AG20443 (cell line): Measurements from ENCODE around the gene SPSB3.

Source experiments
- DNase-seq: peaks from one replicate; pipeline ENCODE4 v3.0.0; 2012; ENCODE audit warnings: low spot score, mixed read lengths

SPSB3 gene

DNA sequence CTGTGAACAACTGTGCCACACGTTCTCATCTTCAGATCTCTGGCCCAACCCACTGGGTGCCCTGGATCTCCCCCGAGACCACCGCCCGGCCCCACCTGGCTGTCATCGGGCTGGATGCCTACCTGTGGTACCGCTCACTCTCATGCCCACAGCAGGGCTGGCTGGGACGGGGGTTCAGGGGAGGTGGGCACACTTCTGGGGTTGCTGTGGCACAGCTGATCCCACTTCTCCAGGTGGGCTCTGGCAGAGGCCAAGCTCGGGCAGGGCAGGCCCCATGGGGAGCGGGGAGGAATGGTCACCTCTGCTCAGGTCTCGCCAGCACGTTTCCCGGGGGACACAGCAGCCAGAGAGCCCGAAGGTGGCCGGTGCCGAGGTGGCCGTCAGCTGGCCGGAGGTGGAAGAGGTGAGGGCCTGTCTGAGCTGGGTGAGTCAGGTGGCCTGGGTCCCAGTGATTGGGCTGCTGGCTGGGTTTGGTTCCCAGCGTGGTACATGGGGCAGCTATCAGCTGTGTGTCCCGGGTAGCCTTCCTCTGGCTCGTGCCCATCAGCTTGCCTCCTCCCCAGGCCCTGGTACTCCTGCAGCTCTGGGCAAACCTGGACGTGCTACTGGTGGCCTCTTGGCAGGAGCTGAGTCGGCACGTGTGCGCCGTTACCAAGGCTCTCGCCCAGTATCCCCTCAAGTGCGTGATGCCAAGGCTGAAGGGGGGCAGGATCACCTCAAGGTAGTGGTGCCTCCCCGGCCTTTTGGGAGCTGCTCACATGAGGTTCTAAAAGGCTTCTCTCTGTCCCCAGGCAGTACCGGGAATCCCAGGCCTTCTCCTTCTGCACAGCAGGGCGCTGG is 7.1 kb downstream of the SPSB3 start:
- DNase-seq: no peak

DNA sequence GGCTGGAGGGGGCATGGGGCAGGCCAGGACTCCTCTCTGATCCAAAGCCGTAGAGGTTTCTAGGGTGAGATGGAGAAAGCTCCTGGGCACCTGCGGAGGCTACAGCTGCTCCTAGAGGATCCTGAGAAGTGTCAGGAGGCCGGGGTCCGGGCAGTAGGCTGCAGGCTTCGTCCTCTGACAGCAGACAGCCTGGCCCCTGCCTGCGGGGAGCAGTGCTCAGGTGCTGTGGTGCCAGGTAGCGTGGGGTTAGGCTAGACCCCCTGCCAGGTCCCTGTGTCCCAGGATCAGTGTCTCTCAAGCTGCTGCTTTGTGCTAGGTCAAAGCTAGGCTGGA is 8.0 kb downstream of the SPSB3 start:
- no peak for DNase-seq

DNA sequence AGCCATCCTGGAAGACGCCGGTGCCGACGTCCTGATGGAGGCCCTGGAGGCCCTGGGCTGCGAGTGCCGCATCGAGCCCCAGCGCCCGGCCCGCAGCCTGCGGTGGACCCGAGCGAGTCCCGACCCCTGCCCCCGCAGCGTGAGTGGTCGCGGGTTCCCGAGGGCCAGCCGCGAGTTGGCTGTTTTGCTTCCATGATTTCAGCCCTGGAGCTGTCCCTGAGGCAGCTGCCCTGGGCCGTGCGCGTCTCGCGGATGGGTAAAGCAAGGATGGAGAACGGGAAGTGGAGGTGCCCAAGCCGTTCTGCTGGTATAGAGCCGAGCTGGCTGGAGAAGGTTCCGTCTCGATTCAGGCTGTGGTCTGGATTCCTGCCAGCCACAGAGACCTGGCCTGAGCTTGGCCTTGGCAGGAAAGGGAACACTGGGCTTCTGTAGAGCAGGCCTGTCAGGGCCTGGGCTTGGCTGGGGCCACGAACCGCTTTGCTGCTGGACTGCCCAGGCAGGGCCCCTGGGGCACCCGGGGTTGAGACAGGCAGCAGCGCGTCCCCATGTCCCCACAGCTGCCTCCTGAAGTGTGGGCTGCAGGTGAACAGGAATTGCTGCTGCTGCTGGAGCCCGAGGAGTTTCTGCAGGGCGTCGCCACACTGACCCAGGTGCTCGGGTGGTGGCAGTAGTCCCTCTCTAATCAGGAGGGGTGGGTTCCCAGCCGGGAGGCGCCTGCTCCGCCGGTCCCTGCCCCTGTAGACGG is 8.5 kb downstream of the SPSB3 start:
- DNase-seq: peak; percentile 45

DNA sequence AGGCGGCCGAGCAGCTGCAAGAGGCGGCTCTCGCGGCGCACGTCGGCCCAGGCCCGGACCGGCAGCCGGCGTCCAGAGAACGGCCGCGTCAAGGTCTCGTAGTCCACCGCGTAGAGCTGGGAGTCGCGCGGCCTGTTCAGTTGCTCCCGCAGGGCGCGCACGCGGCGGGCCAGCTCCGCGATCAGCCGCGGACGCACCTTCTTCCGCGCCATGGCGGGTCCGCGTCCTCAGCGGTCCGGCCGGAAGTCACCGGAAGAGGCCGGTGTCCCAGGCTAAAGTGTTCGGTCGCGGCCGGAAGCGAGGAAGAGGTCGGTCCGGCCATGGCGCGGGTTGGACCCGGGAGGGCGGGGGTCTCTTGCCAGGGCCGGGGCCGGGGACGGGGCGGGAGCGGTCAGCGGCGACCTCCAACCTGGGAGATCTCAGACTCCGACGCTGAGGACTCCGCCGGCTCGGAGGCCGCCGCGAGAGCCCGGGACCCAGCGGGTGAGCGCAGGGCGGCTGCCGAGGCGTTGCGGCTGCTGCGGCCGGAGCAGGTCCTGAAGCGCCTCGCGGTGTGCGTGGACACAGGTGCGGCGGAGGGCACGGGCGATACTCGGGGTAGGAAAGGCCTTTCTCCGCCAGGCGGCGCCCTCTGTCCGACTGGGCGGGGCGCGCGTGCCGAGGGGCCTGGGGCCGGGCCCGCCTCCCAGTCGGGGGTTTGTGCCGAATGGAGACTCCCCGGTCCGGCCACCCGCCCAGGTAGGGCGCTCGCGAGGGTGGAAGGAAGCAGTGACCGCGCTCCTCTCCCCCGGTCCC is 9.3 kb downstream of the SPSB3 start, which contains the start of gene MRPS34:
MRPS34 (minus strand) TSS at position 227 of the 795 bp plus-strand sequence; CDS start at position 212, 15 bp downstream.
- peak; percentile 91 for DNase-seq

DNA sequence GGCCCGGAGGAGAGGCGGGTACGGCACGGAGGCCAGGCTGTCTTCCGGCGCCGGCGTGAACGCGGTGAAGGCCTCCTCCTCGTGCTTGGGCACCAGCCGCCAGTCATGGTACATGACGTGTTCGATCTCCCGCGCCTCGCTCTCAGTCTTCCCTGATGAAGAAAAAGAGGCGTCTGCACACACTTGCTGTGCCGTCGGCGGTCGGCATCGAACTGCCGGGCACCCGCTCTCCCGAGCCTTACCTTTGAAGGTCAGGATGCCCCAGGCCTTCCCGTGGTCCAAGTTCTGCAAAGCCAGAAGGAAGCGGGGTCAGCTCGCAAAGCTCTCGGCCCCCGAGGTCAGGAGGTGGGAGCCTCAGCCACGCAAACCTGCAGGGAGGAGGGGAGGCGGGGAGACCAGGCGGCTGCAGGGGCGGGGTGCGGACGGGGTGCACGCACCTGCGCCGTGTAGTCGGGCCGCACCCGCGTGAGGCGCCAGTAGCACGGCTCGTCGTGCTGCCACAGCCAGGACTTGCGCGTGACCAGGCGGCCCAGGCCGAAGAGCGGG is 9.9 kb downstream of the SPSB3 start, which contains the start of gene EME2:
EME2 (plus strand) TSS at position 449 of the 546 bp plus-strand sequence. CDS start 418 bp downstream, outside the sequence.
- DNase-seq: no peak

DNA sequence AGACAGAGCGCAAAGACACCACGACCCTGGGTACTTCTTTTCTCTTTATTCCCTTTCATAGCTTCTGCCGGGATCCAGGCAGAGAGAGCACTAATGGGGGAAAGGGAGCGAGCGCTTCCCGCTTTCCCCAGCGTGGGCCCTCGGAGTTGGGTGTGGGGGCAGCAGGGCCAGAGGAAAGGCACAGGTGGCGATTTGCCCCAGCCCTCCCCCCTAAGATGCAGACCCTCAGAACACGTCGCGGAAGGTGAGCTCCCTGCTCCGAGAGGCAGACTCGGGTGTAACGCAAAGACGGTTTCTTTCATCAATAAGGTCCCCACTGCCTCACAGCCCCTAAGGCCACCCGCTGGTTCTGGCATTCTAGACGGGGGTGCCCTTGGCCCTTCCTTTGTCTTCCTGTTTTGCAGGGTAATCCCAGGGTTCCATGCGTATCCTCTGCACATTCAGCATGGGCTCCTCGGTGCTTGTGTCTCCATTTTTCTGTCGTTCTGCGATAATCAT is 10.5 kb downstream of the SPSB3 start:
- no peak for DNase-seq

DNA sequence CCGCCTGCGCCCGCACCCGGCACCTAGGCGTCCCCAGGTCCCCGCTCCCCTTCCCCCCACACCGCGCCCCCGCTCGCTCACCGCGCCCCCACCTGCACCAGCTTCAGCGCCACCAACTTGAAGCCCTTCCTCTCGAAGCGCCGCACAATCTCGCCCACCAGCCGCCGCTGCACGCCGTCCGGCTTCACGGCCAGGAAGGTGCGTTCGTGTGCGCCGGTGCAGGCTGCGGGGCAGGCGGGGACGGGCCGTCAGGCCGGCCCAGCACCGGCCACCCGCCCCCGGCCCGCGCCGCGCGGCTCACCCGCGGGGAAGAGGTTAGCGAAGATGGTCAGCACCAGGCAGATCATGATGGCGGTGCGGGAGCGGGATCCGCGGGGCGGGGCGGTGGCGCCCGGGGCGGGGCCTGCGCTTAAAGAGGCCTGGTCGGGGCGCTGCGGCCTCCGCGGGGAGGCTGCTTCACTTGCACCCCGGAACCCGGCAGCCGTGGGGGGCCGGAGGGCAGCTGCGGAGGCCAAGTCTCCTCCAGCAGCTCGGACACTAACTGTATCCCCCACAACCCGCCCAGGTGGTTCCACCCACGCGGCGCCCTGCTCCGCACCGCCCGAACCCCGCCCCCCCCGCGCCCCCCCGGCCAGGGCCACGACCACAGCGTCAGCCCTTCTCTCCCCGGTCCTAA is 11.0 kb downstream of the SPSB3 start, which contains the start of gene NME3:
NME3 (minus strand) TSS at position 356 of the 676 bp plus-strand sequence; CDS start at position 347, 9 bp downstream.
- peak; percentile 92 for DNase-seq

DNA sequence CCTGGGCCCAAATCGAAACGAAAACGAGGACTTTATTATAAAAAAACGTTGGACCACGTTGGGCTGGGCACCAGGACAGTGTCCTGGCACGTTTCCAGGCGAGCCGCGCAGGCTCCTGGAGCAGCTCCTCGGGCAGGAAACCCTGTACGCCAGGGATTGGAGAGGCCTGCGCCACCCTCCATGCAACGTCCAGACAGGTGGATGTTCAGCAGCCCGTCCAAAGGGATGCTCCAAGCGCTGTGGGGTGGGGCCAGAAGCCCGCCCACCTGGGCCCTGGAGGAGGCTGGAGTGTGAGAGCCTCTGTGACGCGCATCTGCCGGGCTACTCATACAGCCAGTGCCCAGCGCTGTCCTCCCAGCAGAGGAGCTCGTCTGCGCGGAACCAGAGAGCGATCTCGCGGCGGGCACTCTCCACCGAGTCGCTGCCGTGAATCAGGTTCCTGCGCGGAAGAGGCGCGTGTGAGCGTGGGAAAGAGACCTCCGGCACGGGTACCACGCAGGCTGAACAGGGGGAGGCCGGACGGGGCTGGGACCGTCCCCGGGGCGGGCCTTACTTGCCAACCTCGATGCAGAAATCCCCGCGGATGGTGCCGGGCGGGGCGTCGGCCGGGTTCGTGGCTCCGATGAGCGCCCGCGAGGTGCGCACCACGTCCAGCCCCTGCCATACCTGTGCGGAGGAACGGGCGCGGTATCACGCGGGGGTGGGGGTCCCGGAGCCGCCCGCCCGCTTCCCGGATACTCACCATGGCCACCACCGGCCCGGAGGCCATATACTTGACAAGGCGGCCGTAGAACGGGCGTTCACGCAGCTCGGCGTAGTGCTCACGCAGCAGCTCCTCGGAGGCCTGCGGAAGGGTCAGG is 11.8 kb downstream of the SPSB3 start:
- DNase-seq: peak; percentile 79

DNA sequence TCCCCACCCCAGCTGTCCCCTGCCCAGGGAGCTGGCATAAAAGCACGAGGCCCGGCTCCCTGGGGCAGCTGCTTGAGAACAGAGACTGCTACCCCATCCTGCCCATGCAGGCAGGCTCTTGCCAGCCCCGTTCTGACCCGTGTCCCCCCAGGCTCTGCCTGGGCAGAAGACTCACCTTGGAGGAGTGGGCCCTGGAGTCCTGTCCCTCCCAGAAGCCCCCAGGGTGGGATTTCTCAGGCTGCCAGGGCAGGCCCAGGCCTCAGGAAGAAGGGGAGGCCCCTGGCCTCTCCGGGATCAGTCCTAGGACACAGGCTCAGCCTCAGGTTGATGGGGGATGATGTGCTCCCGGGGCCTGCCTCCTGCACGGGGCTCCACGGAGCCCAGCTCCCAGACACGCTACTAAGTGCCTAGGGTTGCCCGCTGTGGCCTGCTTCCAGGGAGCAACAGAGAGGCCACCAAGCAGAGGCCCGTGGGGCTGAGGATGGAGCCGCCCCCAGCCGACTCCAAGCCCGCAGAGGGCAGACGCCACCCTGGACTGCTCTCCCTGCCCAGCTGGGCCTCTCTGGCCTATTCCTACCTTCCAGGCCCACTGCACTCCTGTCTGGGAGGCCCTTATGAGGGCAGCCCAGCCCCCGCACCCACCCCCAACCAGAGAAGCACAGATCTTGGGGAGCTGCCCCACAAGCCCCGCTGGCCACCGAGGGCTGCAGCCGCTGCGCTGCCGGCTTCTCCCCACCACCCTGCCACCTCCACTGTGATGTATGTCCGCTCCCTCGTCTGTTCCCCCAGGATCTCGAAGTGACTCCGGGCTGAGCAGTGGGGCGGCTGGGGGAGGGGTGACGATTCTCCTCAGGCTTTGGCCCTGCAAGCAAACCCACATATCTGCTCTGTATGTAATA is 12.7 kb downstream of the SPSB3 start:
- no peak for DNase-seq

DNA sequence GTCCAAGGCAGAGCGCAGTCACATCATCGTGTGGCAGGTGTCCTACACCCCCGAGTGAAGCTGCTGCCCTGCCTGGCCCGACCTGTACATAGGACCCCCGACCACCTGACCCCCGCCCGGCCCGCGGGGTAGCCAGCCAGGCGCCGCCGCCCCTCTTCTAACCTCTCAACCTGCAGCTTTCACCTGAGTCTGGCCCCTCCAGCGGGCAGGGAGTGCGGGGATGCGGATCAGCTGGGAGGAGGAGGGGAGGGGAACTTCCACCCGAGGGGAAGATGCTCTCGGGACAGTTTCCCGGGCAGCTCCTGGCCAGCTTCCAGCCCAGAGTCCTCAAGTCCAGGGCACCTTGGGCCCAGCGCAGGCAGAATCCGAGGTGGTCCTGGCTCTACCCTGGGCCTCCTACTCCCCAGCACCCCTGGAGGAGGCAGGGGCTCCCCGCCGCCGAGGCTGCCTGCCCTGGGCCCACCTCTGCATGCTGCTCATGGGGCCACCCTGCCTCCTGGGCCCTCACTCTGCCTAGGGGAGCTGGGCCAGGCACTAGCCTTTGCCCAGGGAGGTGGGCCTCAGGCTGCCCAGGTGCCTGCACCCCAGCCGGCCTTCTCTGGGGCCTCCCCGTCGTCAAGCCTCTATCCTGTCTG is 13.5 kb downstream of the SPSB3 start:
- no peak for DNase-seq

DNA sequence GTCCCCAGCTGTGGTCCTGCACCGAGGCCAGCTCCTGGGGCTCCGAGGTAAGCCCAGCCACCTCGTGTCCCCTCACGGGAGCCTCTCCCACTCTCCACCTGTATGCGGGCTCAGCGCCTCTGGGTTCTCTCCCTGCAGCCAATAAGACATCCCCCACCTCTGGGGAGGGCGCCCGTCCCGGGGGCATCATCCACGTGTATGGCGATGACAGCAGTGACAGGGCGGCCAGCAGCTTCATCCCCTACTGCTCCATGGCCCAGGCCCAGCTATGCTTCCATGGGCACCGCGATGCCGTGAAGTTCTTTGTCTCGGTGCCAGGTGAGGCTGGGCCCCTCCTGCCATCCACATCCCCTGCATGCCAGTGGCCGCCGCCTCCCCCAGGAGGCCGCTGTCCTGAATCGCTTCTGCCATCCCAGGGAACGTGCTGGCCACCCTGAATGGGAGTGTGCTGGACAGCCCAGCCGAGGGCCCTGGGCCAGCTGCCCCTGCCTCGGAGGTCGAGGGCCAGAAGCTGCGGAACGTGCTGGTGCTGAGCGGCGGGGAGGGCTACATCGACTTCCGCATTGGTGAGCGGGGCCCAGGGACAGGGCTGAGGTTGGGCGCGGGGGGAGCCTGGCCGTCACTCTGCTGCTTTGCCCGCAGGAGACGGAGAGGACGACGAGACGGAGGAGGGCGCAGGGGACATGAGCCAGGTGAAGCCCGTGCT is 14.2 kb downstream of the SPSB3 start:
- DNase-seq: no peak

DNA sequence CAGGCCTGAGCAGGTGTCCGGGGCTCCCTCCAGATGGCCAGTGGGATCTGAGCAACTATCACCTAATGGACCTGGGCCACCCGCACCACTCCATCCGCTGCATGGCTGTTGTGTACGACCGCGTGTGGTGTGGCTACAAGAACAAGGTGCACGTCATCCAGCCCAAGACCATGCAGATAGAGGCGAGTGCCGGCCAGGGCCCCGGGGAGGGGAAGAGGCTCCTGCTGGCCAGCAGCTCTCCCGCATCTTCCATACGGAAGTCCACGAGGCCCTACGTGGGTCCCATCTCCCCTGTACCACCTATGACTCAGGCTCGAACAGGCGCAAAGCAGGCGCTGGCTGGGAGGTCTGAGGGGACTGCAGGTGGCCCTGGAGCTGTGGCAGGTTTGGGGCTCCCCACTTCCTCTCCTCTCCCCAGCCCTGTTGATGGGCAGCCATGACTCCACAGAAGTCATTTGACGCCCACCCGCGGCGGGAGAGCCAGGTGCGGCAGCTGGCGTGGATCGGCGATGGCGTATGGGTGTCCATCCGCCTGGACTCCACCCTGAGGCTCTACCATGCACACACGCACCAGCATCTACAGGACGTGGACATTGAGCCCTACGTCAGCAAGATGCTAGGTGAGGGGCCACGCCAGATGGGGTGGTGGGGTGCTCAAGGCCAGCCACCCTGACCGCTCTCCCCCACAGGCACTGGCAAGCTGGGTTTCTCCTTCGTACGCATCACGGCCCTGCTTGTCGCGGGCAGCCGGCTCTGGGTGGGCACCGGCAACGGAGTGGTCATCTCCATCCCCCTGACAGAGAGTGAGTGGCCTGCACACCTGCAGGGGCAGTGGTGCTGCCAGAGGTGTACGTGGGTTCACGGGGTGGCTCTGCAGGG is 15.0 kb downstream of the SPSB3 start:
- DNase-seq: no peak

DNA sequence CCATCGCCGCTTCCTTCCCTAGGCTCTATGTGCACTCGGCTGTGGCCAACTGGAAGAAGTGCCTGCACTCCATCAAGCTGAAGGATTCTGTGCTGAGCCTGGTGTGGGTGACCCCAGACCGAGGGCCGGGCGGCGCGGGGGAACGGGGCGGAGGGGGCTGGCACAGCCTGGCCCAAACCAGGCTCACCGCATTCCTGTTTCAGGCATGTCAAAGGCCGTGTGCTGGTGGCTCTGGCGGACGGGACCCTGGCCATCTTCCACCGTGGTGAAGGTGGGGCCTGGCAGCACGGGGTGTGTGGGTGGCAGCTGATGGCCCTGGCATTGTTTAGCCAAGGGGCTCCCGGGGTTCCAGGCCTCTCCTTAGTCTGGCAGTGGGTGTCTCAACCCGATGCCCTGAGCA is 15.7 kb downstream of the SPSB3 start:
- no peak for DNase-seq

DNA sequence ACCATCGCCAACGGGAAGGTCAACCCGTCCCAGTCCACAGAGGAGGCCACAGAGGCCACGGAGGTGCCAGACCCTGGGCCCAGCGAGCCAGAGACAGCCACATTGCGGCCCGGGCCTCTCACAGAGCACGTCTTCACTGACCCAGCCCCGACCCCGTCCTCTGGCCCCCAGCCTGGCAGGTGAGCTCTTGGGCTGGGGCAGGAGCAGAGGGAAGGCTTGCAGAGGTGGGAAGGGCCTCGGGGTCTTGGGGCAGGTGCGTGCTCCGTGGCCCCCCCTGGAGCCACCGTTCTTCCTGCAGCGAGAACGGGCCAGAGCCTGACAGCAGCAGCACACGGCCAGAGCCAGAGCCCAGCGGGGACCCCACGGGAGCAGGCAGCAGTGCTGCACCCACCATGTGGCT is 16.1 kb downstream of the SPSB3 start:
- DNase-seq: no peak

DNA sequence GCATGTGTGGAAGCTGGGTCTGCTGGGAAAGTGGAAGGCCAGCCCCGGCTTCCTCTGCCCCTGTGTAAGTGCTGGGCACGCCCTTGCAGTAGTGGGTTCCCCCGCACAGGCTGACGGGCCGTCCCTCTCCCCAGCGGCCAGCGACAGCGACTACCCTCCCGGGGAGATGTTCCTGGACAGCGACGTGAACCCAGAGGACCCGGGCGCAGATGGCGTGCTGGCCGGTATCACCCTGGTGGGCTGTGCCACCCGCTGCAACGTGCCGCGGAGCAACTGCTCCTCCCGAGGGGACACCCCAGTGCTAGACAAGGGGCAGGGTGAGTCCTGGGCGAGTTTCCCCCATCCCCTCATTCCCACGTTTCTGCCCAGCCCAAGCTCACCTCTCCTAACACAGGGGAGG is 16.5 kb downstream of the SPSB3 start:
- no peak for DNase-seq

DNA sequence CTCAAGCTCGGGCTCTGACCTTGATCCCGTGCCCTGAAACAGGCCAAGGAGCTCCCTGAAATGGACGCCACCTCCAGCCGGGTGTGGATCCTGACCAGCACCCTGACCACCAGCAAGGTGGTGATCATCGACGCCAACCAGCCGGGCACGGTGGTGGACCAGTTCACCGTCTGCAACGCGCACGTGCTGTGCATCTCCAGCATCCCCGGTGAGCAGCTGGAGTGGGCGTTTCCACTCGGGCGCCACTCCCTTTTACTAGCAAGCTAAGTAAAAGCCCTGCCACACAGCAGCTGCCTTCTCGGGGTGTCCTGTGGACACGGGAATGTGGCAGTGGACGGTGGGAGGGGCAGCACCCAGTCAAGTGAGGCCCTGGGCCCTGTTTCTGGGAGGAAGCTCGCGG is 17.4 kb downstream of the SPSB3 start:
- no peak for DNase-seq
